GM12891 (cell line): ENCODE measurements around the gene GALNT9.
"Not testable (repeated sequence)": the region's sequence is repeated elsewhere in the genome, so short reads cannot be mapped to it uniquely, and the experiment has no call there.

Experiments
- DNase-seq: peaks from one replicate; pipeline ENCODE4 v3.0.0; 2011; ENCODE audit warnings: low spot score; ENCODE audit not compliant: insufficient read length
- FAIRE-seq: peaks from 2 replicates; lab custom pipeline; 2011; peaks lifted over from hg19 to GRCh38; lab: Jason Lieb, UNC
- PAX5 ChIP-seq: IDR thresholded peaks from 2 replicates; pipeline ENCODE4 v1.6.1; 2011; ENCODE audit warnings: low read length, moderate library complexity, mild to moderate bottlenecking; ENCODE audit not compliant: insufficient read depth, severe bottlenecking
- POLR2A ChIP-seq: IDR thresholded peaks from 2 replicates; pipeline ENCODE4 v1.6.1; 2011; ENCODE audit warnings: low read depth, low read length, control low read depth
- POLR2AphosphoS5 ChIP-seq: IDR thresholded peaks from 2 replicates; pipeline ENCODE4 v1.6.1; 2011; ENCODE audit warnings: low read depth, low read length, control low read depth
- POU2F2 ChIP-seq: IDR thresholded peaks from 2 replicates; pipeline ENCODE4 v1.6.1; 2011; ENCODE audit warnings: low read depth, mild to moderate bottlenecking, control low read depth, low read length, moderate library complexity
- SPI1 ChIP-seq: IDR thresholded peaks from 2 replicates; pipeline ENCODE4 v1.6.1; 2011; ENCODE audit warnings: low read depth, low read length, control low read depth
- TAF1 ChIP-seq: IDR thresholded peaks from 2 replicates; pipeline ENCODE4 v1.6.1; 2011; ENCODE audit warnings: low read depth, low read length, control low read depth

Gene GALNT9

GRCh38 chr12:132259364-132259871 lies 70.0 kb downstream of the GALNT9 start:
- TF ChIP-seq POLR2A (no peak), POU2F2 (no peak), POLR2AphosphoS5 (no peak), PAX5 (no peak), TAF1 (no peak), SPI1 (no peak)
- DNase-seq: no peak
- FAIRE-seq: no peak

DNA sequence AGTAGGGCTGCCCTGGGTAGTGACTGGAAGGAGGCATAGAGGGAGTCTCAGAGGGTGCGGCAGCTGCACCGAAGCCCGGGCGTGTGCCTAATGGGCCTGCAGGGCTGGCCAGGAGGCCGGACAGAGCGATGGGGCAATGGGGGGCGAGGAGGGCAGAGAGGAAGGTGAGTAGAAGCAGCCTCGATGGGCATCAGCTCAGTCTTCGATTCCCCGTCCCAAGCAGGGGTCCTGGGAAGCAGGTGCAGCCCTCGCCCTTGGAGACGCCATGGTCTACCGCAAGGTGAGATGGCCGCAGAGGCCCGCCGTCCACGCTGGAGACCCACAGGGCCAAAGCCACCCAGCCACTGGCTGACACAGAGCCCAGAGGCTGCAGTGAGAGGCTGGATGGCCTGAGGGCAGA lies 70.8 kb downstream of the GALNT9 start:
- FAIRE-seq (no peak), DNase-seq (no peak)
- TF ChIP-seq PAX5 (no peak), POLR2AphosphoS5 (no peak), SPI1 (no peak), POU2F2 (no peak), TAF1 (no peak), POLR2A (no peak)

- DNase-seq (no peak), FAIRE-seq (no peak)
- TF ChIP-seq SPI1 (no peak), POU2F2 (no peak), POLR2AphosphoS5 (no peak)
Observed at GRCh38 chr12:132257955-132258490, 71.4 kb downstream of the GALNT9 start.

DNA sequence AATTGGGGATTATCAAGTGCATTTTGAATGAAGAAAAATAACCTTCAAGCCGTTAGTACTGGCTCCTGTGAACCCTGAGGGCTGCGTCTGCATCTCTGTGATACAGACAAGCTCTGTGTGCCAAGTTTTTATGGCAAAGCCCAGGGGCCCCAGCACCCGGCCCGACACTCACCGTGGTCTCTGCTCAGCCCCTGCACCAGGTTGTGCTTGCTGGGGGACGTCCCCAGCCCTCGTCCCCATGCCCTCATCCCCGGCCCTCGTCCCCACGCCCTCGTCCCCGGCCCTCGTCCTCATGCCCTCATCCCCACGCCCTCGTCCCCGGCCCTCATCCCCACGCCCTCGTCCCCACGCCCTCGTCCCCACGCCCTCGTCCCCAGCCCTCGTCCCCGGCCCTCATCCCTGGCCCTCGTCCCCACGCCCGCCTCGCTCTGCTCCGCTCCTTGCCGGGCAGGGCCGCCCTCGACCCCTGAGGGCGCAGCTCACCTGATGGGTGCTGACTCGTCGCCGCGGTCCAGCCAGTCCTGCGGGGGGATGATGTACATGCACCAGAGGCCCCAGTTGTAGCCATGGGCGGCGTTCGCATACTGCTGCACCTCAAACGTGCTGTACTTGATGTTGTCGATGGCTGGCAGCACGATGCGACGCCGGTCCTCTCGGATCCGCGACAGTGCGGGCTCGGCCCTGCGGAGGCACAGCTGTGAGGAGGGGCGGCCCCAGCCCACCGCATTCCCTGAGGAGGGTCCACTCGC lies 72.0 kb downstream of the GALNT9 start:
- DNase-seq (no peak), FAIRE-seq (no peak)
- no peak for TF ChIP-seq TAF1
- TF ChIP-seq PAX5: no peak
- no peak for TF ChIP-seq POU2F2
- TF ChIP-seq POLR2AphosphoS5: no peak
- no peak for TF ChIP-seq POLR2A
- no peak for TF ChIP-seq SPI1

DNA sequence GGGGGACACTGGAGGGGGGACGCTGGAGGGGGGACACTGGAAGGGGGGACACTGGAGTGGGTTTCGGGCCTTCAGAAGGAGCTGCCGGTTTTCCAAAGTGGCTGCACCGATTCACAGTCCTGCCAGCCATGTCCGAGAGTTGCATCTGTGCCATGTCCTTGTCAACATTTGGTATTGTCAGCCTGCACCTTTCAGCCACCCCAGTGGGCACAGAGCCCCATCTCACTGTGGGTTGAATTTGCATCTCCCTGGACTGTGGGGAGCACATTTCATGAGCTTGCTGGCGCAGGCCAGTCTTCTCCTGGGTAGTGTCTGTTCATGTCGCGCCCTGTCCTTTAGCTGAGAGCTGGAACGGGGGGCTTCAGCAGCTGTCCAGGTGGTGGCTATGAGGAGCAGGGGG lies 72.7 kb downstream of the GALNT9 start:
- FAIRE-seq: no peak
- TF ChIP-seq POLR2A (no peak), SPI1 (no peak), TAF1 (no peak), POLR2AphosphoS5 (no peak), POU2F2 (no peak), PAX5 (no peak)

DNA sequence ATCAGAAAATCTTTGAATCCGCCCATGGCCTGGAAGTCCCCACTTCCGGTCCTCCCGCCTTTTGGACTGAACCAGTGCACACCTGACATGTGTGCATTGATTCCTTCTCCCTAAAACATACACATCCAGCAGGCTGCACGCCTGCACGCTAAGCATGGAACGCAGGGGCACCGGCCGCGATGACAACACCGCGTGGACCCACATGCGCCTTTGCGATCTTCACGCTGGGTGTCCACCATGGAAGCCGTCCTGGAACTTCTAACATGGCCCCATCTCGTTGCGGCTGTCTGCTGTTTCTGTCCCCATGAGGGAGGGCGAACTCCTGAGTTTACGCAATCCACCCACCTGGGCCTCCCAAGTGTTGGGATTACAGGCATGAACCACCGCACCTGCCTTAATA lies 73.7 kb downstream of the GALNT9 start:
- DNase-seq (no peak), FAIRE-seq (no peak)
- no peak for TF ChIP-seq POLR2A
- TF ChIP-seq POU2F2: no peak
- no peak for TF ChIP-seq POLR2AphosphoS5
- TF ChIP-seq PAX5: no peak
- no peak for TF ChIP-seq SPI1
- TF ChIP-seq TAF1: no peak

More for the DNA sequence above, 72.7 kb downstream of the GALNT9 start:
- no peak for DNase-seq

GRCh38 chr12:132253698-132254480 lies 75.5 kb downstream of the GALNT9 start:
- FAIRE-seq (no peak), DNase-seq (no peak)
- TF ChIP-seq POLR2A (no peak), POU2F2 (no peak), TAF1 (no peak), POLR2AphosphoS5 (no peak), PAX5 (no peak)

DNA sequence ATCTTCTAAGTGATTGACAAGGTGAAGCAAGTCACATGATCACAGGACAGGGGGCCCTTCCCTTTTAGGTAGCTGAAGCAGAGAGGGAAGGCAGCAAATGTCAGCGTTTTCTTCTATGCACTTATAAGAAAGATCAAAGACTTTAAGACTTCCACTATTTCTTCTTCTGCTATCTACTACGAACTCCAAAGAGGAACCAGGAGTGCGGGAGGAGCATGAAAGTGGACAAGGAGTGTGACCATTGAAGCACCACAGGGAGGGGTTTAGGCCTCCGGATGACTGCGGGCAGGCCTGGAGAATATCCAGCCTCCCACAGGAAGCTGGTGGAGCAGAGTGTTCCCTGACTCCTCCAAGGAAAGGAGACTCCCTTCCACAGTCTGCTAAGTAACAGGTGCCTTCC lies 76.4 kb downstream of the GALNT9 start:
- DNase-seq, FAIRE-seq: not testable (repeated sequence)

DNA sequence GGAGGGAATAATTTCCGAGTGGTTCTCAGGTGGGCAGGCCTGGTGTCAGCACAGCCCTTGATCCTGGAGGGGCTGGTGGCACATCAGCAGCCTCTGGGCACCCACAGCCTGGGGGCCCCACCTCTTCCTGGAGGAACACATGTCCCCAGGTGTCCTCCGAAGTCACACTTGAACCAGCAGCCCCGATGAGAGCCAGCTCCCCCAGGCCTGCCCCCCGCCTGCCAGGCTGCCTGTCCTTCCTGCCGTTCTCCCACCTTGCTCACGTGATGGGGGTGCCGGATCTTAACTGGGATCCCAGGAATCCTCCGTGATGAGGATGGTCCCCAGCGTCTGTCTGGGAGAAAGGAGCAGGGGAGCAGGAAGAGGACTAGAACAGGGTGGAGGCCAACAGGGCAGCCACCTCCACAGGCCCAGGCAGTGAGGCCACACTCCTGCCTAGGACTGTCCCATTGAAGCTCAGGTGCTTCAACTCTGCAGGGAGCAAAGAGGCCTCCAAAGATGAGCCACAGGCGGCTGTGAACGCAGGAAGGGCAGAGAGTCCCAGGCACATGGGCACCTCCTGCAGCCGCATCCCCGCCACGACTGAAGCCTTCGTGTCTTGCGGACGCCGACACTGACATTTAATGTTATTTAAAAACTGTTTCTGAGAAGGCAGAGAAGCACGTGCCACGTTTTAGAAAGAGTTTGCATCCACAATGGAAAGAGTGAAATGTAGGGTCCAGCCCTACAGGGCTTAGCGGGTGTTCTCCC lies 77.5 kb downstream of the GALNT9 start:
- no peak for FAIRE-seq
- TF ChIP-seq SPI1 (no peak), PAX5 (no peak), TAF1 (no peak), POLR2AphosphoS5 (no peak), POU2F2 (no peak), POLR2A (no peak)

More for the DNA sequence above, 77.5 kb downstream of the GALNT9 start:
- DNase-seq: no peak
